GM19035 (cell line): ENCODE results near the gene MORN4.
"Not testable (repeated sequence)": the region's sequence is repeated elsewhere in the genome, so short reads cannot be mapped to it uniquely, and the experiment has no call there.

Experiments
- ATAC-seq: cut with Tn5 transposase; IDR thresholded peaks from one replicate; pipeline ENCODE4 v1.9.1; 2021; ENCODE audit not compliant: unreplicated experiment

MORN4 gene

DNA sequence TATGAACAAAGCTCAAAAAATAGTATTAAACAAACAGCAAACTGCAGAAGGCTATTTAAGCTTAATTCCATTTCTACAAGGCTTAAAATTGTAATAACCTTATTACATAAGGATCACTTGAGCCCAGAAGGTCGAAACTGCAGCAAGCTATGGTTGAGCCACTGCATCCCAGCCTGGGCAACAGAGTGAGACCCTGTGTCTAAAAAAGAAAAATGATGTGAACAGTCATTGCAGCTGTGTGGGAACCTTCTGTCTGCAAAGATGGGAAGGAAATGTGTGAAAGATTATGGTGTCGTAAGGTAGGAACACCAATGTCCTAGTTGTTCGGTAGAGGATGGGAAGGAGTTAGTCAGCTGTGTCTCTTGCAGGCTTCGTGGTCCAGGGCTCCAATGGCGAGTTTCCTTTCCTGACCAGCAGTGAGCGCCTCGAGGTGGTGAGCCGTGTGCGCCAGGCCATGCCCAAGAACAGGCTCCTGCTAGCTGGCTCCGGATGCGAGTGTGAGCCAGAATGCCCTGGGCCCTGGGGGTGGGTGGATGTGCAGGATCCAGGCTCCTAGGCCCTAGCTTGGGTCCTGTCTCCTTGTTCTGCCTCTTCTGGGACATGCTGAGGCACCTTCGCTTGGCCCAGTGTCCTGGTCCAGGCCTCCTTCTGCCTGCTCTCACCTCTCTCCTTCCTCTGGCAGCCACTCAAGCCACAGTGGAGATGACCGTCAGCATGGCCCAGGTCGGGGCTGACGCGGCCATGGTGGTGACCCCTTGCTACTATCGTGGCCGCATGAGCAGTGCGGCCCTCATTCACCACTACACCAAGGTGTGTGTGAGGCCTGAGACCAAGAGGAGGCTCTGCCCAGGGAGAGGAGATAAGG, 34.7 kb downstream of the MORN4 start:
- ATAC-seq = no peak

DNA sequence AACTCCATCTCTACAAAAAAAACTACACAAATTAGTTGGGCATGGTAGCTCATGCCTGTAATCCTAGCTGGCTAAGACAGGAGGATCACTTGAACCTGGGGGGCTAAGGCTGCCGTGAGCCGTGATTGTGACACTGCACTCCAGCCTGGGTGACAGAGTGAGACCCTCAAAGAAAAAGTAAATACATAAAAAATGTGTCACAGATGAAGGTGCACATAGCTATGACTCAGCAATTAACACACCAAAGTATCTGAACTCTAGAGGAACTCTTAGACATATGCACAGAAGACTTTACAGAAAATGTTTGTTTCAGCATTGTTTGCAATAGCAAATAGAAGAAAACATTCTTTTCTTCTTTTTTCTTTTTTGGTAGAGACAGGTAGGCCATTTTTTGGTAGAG, 35.5 kb downstream of the MORN4 start:
- ATAC-seq = no peak

DNA sequence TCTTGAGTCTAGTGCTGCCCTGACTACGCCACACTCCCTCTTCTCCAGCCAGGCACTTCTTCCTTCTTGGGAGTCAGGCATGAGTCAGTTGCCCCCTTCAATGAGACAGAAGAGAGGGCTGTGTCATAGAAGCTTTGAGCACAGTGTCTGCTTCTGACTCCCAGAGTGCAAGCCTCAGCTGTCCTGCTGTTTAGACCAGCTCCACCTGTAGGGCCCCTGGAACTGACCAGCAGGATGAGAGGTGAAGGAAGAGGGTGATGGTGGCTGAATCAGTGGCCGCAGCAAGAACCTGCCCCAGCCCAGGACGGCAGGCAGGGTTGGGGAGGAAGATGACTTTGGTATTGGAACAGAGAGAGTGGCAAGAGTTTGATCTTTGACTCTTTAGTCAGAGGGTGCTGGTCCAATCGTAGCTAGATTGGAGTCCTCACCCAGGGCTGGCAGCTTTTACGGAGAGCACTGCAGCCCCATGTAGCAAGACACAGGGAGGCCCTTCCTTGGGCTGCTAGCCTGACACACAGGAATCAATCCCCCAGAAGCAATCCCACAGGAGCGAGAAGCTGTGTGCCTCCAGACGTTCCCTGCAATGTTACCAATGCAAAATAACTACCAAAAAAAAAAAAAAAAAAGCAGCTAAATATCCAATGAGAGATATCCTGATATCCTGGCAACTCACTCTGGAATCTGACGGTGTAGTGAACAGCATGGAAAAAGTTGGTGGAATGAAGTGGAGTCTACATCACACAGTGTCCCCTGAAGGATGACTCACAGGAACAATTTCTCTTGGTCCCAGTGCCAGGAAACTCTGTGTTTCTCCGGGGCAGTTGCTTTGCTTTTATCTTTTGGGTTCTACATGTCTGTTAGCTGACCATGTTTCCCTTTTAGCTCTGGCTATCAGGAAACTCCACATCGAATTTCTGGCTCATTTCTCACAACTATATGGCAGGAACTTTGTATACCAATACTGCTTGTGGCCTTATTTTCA, 36.9 kb downstream of the MORN4 start:
- ATAC-seq = no peak

DNA sequence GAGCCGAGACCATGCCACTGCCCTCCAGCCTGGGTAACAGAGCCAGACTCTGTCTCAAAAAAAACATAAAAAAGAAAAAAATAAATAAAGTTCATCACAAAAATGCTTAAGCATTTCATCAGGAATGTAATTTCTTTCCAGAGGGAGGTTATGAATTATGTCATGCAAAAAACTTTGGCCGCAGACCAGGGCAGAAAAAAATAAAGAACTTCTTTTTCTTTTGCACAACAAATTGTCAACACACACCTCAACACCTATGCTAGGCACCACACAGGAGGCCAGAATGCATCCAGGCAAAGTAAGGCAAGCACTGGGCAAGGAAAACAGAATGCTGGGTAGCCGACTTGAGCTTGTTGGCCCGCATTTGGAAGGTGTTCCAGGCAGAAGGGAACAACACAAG, 39.9 kb downstream of the MORN4 start:
- no peak for ATAC-seq

DNA sequence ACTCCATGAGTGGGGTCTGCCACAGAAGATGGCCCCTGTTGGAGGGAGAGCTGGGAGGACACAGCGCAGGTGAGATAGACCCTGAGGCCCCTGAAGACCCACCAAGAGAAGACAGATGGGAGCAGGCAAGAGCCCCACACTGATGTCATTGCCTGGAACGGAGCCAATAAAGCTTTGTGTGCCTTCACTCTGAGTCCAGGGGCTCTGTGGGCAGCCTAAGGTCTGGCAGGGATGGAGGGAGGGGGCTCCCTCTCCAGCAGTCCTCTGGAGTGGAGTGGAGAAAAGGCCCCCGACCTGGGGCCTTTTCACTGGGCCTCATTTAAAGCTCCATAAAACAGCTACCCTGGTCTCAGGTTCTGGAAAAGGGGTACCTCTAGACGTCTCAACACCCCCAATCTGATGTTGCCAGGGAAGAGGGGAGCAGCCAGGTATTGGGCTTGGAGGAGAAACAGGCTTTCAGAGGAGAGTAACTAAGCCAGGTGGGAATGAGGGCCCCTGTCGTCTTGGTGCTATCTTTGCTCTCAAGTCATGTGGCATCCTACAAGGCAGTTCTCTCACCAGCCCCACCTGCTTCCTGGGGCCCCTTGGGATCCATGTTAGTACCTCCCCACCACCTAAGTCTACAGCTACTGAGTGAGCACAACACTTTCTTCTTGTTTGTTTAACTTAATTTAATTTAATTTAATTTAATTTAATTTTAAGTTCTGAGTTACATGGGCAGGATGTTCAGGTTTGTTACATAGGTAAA, 42.4 kb downstream of the MORN4 start:
- no peak for ATAC-seq

DNA sequence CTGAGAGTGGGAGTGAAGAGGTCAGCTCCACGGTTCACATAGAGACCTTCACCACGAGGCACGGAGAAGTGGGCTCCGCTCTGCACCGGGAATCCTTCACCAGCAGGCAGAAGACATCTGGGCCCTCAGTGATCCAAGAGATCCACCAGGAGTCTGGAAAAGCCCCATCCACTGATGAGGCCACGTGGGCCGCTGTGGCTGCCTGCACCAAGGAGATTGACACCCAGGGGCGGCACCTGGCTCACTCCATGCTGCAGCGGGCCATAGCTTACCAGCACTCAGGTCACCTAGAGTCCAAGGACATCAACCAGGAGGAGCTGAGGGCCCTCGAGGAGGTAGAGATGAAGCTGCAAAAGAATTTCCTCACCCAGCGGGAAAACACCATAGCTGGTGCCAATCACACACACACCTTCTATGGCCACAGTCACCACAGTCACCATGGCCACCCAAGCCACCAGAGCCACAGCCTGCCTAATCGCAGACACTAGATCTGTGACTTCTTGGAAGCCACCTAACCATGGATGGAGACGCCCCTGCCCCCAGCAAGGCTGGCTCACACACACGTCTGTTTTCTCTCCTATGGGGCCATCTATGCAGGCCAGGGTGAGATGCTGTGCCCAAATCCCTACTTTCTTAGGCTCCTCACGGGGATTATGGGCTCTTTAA, 43.1 kb downstream of the MORN4 start:
- ATAC-seq = no peak

DNA sequence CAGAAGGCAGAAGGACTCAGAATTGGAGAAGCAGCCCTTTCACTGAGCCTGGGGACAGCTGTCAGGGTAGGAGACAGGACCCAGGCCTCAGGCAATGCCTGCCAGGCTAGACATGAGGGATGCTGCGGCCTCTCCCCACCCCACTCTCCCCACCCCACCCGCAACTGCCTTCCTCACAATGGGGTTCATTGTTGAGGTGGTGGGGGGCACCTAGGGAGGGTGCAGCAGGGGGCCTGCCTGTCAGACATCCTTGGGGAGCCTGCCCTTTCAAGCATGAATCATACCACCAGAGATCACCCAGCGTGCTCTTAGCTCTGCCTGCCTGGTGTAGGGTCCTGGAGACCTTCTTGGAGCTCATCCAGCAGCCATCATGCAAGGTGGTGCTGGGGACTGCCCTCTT, 43.8 kb downstream of the MORN4 start, which contains the start of gene C10orf62:
Gene C10orf62 (plus strand): TSS at position 243 of the 400 bp plus-strand sequence. CDS start 177 bp downstream, outside the sequence.
- ATAC-seq = no peak

DNA sequence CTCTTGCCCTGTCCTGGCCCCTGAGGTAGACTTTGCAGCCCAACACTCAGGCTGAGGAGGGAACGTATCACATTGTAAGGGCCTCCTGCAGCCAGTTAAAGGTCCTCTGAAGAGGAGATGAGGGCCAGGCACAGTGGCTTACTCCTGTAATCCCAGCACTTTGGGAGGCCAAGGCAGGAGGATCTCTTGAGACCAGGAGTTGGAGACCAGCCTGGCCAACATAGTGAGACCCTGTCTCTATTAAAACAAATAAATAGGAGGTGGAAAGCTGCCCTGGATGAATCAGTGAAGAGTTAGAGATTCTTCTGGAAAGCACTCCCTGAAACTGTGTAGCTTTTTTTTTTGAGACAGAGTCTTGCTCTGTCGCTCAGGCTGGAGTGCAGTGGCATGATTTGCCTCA, 46.1 kb downstream of the MORN4 start:
- ATAC-seq = no peak

GRCh38 chr10:97585439-97585811, 47.9 kb downstream of the MORN4 start:
- ATAC-seq = no peak

GRCh38 chr10:97584798-97585438, 48.4 kb downstream of the MORN4 start:
- no peak for ATAC-seq

GRCh38 chr10:97584060-97584797, 49.1 kb downstream of the MORN4 start, which contains the start of gene HOGA1:
Gene HOGA1 (plus strand): TSS chr10:97584389. CDS start chr10:97584704, 315 bp downstream.
- no peak for ATAC-seq

GRCh38 chr10:97583476-97583875, 49.8 kb downstream of the MORN4 start:
- ATAC-seq = no peak

DNA sequence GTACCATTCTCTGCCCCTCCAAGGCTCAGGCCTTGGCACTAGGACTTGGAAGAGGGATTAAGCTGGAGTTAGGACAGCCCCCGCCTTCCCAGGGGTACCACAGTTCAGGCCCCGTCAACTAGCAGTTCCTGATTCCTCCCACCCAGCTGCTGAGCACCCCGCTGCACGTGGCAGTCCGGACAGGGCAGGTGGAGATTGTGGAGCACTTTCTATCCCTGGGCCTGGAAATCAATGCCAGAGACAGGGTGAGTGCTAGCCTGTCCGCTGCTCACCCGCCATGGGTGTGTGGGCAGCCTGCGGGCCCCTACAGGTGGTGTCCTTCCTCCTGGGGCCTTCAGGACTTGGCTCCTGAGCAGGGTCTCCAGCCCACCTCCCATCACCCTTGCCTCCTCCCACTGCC, 51.1 kb downstream of the MORN4 start:
- ATAC-seq = no peak

DNA sequence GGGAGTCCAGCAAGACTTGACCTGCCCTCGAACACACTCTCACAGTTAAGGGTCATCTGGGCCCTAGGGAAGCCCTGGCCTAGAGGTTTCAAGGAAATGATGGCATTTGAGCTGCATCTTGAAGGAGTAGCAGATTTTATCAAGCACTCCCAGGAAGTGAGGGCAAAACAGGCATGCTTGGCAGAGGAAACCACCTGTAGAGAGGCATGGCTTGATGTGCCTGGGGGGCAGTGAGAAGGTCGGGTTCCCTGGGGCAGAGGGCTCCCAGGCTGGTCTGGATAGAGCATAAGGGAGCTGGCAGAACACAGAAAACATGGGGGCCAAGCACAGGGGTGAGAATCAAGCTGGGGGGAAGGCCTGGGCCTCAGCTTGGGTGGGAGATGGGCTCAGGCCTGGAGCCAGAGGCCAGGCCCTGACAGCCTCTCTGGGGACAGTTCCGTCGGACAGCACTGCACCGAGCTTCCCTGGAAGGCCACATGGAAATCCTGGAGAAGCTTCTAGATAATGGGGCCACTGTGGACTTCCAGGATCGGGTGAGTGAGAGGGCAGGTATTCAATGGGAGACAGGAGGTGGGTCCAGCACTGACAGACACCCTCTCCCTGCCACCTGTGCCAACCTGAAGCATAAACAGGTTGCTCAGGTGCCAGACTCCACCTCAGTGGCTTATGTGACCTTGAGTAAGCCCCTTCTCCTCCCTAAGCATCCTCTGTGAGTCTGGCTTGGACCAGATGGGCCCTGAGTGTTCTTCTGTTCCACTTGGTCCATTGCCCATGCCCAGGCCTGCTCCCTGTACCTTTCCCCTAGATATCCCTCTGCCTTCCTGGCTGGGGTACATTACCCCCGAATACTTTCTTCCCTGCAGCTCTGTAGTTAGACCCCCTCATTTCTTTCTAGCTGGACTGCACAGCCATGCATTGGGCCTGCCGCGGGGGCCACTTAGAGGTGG, 52.6 kb downstream of the MORN4 start:
- no peak for ATAC-seq

GRCh38 chr10:97578171-97578844, 55.0 kb downstream of the MORN4 start:
- no peak for ATAC-seq

GRCh38 chr10:97577701-97578100, 55.6 kb downstream of the MORN4 start:
- ATAC-seq = no peak

GRCh38 chr10:97576487-97576886, 56.8 kb downstream of the MORN4 start:
- not testable (repeated sequence) for ATAC-seq
